Effector CD4-positive, alpha-beta T cell (primary cell): ENCODE measurements around the gene XAGE5. TPM values are rescaled to one million over a fixed set of nuclear protein-coding genes. Genes with fewer than 3 reads are reported as not detected.
"Not testable (repeated sequence)": the region's sequence is repeated elsewhere in the genome, so short reads cannot be mapped to it uniquely, and the experiment has no call there.

Experiments
- DNase-seq: peaks from one replicate; pipeline ENCODE4 v3.0.0-alpha.2; 2020
- total RNA-seq: gene quantifications from one replicate; lab custom pipeline; 2026; lab: John Stamatoyannopoulos, UW

Gene XAGE5, protein sequence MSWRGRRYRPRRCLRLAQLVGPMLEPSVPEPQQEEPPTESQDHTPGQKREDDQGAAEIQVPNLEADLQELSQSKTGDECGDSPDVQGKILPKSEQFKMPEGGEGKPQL
- not detected for total RNA-seq

DNA sequence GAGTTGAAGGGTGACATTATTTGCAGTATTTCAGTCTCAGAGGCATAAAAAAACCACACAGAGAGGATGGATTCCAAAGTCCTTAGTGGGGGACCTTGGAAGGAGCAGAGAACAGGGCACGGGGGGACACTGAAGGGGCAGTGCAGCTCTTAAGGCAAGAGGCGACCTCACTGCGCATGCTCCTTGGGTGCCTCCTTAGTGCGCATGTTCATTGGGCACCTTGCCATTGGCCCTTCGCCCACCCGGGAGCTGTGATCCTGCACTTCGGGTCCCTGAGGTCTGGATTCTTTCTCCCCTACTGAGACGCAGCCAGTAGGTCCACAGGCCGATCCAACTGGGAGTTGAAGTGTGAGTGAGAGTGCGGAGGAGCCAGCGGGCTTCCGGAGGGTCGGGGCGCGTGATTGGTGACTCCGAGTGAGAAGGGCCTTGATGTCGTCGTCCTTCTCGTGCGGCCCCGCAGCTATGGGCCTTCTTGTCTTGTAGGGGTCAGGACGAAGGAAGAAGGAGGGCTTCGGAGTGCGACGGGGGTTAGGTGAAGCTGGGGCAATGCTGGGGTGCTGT lies at the start of gene XAGE5:
Gene XAGE5 (plus strand): TSS at position 223 of the 561 bp plus-strand sequence. CDS start 1,280 bp downstream, outside the sequence.
- DNase-seq: no peak

DNA sequence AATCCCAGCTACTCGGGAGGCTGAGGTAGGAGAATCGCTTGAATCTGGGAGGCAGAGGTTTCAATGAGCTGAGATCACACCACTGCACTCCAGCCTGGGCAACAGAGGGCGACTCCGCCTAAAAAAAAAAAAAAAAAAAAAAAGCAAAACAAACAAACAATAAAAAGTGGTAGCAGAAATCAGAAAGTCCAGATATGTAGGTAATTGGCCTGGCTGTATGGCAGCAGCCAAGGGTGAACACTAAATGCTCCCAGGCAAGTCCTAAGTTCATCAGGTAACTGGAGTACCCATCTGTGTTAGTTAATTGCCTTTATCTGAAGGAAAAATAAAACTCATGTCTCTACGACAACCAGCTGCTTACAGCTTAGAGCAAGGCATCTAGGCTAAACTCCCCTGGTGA lies 45.1 kb upstream of the XAGE5 start:
- not testable (repeated sequence) for DNase-seq

DNA sequence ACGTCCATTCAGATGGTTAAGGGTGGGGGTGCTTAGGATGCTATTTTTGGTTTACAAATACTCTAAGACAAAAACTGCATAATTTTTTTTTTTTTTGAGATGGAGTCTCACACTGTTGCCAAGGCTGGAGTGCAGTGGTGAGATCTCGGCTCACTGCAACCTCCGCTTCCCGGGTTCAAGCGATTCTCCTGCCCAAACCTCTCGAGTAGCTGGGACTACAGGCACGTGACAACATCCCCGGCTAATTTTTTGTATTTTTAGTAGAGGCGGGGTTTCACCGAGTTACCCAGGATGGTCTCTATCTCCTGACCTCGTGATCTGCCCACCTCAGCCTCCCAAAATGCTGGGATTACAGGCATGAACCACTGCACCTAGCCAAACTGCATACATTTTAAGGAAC lies 37.6 kb upstream of the XAGE5 start:
- not testable (repeated sequence) for DNase-seq

DNA sequence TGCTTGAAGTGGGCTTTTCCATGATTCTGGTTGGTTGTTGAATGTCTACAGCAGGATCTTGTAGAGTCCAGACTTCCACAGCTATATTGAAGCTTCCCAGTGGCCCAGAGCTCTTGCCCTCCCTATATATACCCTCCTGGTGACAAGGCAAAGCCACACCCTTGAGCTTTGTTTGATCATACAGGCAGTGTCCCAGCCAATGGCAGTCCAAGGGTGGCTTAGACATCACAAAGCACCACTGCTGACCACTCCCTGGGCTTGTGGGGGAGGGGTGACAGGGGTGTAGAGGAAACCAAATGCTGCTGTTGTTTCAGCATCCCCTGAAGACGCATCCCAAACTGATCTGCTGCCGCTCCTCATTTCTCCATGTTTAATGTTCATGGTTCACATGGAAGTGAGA lies 13.8 kb upstream of the XAGE5 start, which contains the start of gene SPANXN5:
Gene SPANXN5 (minus strand): TSS at position 101 of the 400 bp plus-strand sequence. CDS start 79 bp downstream, at position 22.
- DNase-seq: not testable (repeated sequence)

DNA sequence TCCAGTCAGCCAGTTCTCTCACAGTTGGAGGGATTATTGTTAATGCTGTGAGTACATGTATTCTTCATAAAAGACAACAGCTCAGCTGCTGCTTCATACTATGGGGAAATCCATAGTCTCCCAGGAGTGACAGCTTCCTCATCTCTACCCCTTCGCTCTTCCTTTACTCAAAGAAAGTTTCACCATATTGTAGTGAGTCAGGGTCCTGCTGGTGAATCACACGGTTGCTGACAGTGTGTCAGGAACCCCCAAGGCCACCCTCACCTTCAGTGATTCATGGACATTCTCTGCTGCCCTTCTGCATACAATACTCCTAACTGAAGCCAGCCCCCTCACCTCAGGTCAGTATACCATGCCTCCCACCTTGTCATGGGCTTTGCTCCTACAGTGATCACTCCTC lies 6.2 kb upstream of the XAGE5 start:
- not testable (repeated sequence) for DNase-seq

DNA sequence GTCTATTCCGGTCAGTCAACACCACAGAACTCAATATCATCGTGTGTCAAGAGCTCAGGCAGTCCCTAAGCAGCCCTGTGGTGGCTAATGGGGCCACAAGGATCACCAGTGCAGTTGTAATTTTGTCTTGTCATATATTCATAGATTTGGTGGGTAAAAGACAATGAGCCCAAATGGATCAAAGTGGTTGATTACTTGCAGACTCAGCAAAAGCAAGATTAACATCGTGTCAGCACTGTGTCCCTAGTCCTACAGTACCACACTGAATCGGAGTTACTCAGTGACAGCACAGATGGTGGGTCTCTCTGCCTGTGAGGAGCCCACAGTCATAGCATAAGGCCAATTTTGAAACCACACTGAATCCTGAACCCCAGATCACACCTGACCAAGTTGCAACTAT lies 8.7 kb downstream of the XAGE5 start:
- no peak for DNase-seq

DNA sequence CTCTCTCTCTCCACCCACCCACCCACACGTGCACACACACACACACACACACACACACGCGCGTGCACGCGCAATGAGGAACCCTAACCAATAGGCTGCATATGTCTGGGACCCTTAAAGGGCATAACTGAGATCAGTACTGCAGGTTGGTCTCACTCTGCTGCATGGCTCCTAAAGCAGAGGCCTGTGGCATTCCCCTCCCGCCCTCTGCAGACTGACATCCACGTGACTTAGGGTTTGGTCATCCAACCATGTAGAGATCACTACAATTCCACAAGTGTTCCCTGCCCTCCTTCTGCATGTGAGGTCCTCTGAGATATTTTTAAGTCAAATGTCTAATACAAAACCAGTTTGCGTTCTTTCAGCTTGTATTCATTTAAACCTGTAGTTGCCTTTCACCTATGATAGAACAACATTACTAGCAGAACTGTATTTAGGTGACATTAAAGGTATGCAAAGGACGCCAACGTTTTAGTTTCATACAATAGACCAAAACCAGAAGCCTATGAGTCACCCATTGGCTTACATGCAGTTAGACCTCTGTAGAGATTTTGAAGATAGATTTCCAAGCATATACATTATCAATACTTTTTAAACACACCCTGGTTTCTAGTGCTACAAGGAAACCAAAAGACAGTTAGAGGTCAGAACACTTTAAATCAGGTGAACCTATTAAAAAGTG lies 10.1 kb downstream of the XAGE5 start:
- DNase-seq: no peak

DNA sequence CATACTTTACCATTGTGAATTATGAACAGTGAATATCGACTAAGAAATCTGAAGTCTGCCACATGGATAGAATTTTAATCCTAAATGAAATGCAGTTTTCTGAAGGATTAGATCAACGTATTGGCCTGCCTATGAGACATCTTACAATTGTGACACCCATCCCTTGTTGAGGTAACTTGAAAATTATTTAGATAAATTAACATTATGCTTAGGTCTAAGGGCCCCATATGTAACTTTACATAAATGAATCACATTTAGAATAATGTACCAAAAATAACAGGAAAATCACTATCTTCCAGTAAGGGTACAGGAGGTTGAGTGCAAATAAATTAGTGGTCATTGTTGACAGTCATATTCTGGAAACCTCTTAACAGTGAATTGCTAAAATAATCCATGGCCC lies 13.5 kb downstream of the XAGE5 start:
- no peak for DNase-seq

DNA sequence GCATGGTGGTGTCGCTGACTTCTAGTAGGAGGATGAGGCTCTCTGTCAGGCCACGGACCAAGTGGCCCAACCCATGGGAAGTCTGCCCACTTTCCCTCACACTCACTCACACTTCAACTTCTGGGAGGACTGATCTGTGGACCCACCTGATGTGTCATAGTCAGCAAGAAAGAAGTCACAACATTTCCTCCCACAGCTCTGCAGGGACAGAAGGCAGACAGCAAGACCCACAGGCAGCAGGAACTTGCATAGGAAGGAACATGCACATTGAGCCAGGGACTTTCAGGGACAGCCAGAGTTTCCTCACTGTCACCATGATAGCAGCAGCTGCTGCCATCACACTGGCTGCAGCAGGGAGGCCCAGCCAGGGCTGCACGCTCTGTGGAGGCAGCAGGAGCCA lies 19.5 kb downstream of the XAGE5 start:
- no peak for DNase-seq

DNA sequence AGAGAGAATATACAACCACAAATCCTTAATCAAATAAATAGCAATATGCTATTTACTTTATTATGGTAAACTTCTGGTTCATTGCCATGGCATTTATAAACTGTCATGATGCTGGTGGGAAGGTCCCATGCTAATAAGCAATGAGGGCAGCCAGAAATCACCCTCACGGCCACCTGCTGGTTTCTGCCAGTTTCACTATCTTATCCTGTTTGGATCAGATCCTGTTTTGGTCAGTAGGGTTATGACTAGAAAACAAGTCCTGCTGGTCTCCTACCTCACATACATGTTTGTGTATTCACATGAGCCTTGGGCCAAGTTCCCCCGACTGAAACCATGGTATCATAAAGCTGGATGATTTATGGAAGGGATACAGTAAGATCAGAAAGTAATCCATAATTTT lies 28.1 kb downstream of the XAGE5 start:
- no peak for DNase-seq

DNA sequence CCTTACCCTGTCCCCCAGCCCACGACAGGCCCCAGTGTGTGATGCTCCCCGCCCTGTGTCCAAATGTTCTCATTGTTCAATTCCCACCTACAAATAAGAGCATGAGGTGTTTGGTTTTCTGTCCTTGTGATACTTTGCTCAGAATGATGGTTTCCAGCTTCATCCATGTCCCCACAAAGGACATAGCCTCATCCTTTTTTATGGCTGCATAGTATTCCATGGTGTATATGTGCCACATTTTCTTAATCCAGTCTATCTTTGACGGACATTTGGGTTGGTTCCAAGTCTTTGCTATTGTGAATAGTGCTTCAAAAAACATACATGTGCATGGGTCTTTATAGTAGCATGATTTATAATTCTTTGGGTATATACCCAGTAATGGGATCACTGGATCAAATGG lies 32.5 kb downstream of the XAGE5 start:
- DNase-seq: not testable (repeated sequence)

DNA sequence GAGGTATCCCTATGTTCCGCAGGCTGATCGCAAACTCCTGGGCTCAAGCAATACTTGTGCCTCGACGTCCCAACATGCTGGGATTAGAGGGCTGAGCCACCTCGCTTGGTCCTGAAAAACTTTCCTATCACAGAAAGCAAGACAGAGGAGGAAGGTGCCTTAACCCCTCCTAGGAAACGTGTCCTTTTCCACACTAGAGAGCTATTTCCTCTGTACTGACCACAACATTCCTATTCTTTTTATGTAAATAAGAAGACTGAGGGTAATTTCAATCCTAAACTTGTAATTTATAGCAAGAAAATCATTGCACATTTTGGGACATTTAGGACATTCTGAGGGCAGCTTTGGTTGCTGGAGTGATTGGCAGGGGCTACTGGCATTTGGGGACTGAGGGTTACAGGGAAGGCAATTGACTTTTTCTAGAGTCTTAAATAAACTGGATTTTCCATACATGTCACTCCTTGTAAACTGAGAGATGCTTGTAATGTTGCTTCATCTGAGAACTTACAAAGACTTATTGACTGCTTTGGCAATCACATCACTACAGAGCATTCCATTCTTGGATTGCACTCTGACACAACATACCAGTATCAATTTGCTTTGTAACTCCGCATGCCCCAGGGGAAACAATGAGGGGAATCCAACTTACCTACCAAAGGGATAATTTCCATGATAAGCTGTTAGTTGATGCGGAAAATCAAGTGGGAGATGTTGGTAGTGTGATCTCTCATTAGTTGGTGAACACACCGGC lies 41.2 kb downstream of the XAGE5 start:
- no peak for DNase-seq

DNA sequence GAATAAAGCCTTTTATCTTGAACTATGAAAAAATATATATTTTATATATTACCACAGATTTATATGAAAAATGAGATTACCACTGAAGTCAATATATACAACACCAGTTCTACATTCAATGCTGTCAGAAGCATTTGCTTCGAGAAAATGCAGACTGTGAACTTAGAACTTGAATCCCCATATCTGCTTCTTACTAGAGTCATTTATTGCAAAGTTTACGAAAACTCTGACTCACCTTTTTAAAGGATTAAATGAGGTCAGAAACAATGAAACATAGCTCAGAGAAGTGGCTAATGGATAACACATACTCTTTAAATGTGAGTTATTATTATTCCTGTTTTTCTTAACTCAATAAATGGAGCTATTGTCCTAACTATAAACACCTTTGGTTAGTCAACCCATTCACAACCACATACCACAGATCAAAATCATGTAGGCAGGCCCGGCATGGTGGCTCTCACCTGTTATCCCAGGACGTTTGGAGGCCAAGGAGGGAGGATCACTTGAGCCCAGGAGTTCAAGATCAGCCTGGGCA lies 46.0 kb downstream of the XAGE5 start:
- not testable (repeated sequence) for DNase-seq

DNA sequence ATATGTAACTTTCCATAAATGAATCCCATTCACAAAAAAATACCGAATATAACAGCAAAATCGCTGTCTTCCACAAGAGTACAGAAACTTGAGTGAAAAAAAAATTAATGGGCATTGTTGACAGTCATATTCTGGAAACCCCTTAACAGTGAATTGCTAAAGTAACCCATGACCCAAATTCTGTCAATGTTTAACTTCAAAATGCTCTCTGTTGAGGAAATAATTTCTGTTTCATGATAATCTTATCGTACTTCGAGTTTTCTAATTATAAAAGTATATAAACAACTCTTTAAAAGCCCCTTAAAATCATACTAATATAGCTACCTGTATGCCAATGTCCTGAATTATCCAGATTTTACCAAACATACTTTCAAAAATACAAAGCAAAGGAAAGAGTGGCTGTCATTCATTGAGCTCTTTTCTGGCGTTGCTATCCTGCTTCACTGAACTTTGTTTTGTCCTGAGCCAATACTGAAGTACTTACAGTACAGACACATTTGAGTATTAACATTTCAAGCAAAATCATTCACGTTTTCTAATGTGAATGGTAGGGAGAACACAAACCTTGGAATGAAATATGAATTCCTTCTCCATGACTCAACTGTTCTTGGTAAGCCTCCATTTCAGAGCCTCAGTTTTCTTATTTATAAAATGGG lies 54.4 kb downstream of the XAGE5 start:
- no peak for DNase-seq
